Endothelial cell of umbilical vein (primary cell): ENCODE results near the gene ABHD10.

Experiments
- EZH2 ChIP-seq: IDR thresholded peaks from 2 replicates; pipeline ENCODE4 v1.6.1; 2012; ENCODE audit warnings: borderline replicate concordance, low read depth, mild to moderate bottlenecking, moderate library complexity, low read length, inconsistent platforms; ENCODE audit not compliant: severe bottlenecking
- TF ChIP-seq, protein P1 (sequence below), 2 donors: IDR thresholded peaks; 1 replicate in 1 of 2; 2 replicates in 1 of 2; pipeline ENCODE4 v1.5.1; 2011; ENCODE audit warnings: low read length in 2 of 2, mild to moderate bottlenecking in 2 of 2, moderate library complexity in 2 of 2, control low read depth in 1 of 2, inconsistent platforms in 1 of 2, low read depth in 1 of 2; ENCODE audit not compliant: insufficient read depth in 1 of 2; ENCODE audit errors: extremely low read depth in 1 of 2

DNA sequence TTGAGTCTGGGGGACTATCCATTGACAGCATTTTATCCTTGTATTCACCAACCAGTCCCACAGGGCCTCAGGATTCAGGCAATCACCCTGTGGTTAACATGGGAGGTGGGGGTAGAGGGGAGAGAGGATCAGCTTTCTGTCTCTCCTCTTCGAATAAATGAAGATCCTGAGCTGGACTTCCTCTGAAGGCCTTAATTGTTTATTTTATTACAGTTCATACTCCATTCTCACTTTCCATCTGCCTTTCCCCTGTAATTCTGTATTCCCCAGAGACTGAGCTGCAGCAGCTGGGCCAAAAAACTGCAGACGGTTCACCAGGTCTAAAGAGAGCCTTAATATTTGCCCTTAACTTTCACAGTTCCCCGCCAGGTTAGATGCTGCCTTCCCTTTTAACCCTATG, 31.8 kb downstream of the ABHD10 start:
- TF ChIP-seq, protein P1, sequence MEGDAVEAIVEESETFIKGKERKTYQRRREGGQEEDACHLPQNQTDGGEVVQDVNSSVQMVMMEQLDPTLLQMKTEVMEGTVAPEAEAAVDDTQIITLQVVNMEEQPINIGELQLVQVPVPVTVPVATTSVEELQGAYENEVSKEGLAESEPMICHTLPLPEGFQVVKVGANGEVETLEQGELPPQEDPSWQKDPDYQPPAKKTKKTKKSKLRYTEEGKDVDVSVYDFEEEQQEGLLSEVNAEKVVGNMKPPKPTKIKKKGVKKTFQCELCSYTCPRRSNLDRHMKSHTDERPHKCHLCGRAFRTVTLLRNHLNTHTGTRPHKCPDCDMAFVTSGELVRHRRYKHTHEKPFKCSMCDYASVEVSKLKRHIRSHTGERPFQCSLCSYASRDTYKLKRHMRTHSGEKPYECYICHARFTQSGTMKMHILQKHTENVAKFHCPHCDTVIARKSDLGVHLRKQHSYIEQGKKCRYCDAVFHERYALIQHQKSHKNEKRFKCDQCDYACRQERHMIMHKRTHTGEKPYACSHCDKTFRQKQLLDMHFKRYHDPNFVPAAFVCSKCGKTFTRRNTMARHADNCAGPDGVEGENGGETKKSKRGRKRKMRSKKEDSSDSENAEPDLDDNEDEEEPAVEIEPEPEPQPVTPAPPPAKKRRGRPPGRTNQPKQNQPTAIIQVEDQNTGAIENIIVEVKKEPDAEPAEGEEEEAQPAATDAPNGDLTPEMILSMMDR (IDR thresholded peaks at IDR 0.05; ENCODE audit: extremely low read depth in 1 of 2, insufficient read depth in 1 of 2, low read depth in 1 of 2, low read length in 2 of 2): no peak
- TF ChIP-seq EZH2: no peak
